NOMO-1 treated with DMSO at 0.1 percent for 48 hours (cell line): ENCODE measurements around the gene TGDS.
"Not testable (repeated sequence)": the region's sequence is repeated elsewhere in the genome, so short reads cannot be mapped to it uniquely, and the experiment has no call there.

ENCODE experiments used
- DNase-seq: peaks from one replicate; lab custom pipeline; 2025; ENCODE audit not compliant: unreplicated experiment; lab: John Stamatoyannopoulos, UW

TGDS gene

GRCh38 chr13:94553766-94554165 is 42.2 kb downstream of the TGDS start:
- DNase-seq = no peak

- DNase-seq = no peak
Observed at GRCh38 chr13:94552095-94552494, 43.9 kb downstream of the TGDS start.

- no peak for DNase-seq
Observed at GRCh38 chr13:94550062-94550738, 45.8 kb downstream of the TGDS start.

- peak; percentile 93 for DNase-seq
Observed at GRCh38 chr13:94549232-94550061, 46.5 kb downstream of the TGDS start.

GRCh38 chr13:94548821-94549231 is 47.1 kb downstream of the TGDS start:
- peak; percentile 19 for DNase-seq

GRCh38 chr13:94548382-94548781 is 47.6 kb downstream of the TGDS start:
- no peak for DNase-seq

GRCh38 chr13:94546061-94546839 is 49.7 kb downstream of the TGDS start:
- DNase-seq = no peak

- no peak for DNase-seq
Observed at GRCh38 chr13:94544922-94545321, 51.0 kb downstream of the TGDS start.

GRCh38 chr13:94542917-94543316 is 53.0 kb downstream of the TGDS start:
- no peak for DNase-seq

- DNase-seq = no peak
Observed at GRCh38 chr13:94537740-94538630, 58.0 kb downstream of the TGDS start.

- DNase-seq = no peak
Observed at GRCh38 chr13:94535775-94536174, 60.2 kb downstream of the TGDS start.

GRCh38 chr13:94535231-94535630 is 60.7 kb downstream of the TGDS start:
- DNase-seq = no peak

GRCh38 chr13:94534166-94534565 is 61.8 kb downstream of the TGDS start:
- DNase-seq = no peak

- DNase-seq = not testable (repeated sequence)
Observed at GRCh38 chr13:94532278-94532677, 63.7 kb downstream of the TGDS start.

- not testable (repeated sequence) for DNase-seq
Observed at GRCh38 chr13:94526956-94527355, 69.0 kb downstream of the TGDS start.

- no peak for DNase-seq
Observed at GRCh38 chr13:94525781-94526180, 70.2 kb downstream of the TGDS start.

- no peak for DNase-seq
Observed at GRCh38 chr13:94524407-94524806, 71.5 kb downstream of the TGDS start.
